SK-N-SH treated with all-trans-retinoic acid at 6 μM for 48 hours (cell line): ENCODE data around the gene NUFIP1.

Experiments used
- ATAC-seq: fragments of 200-7000 bp; cut with Tn5 transposase; 3 replicates; pipeline ENCODE4 v1.9.1; 2020; ENCODE audit warnings: mild to moderate bottlenecking, moderate library complexity
- ARNTL ChIP-seq: fragments of 450-650 bp; formaldehyde crosslinking; IDR thresholded peaks from 2 replicates; pipeline ENCODE4 v1.5.0; 2020; ENCODE audit warnings: low read depth, mild to moderate bottlenecking, moderate library complexity, borderline replicate concordance
- BACH2 ChIP-seq: fragments of 250-450 bp; sonication (Bioruptor Pico); IDR thresholded peaks from 2 replicates; pipeline ENCODE4 v1.9.0; 2021; ENCODE audit warnings: mild to moderate bottlenecking, borderline replicate concordance
- CREB5 ChIP-seq: fragments of 250-450 bp; sonication (Bioruptor Pico); IDR thresholded peaks from 2 replicates; pipeline ENCODE4 v1.5.1; 2020; ENCODE audit warnings: low read depth, mild to moderate bottlenecking, moderate library complexity
- CSDC2 ChIP-seq: fragments of 250-450 bp; sonication (Bioruptor Pico); IDR thresholded peaks from 2 replicates; pipeline ENCODE4 v1.5.0; 2020; ENCODE audit warnings: mild to moderate bottlenecking, moderate library complexity
- ESRRG ChIP-seq: fragments of 250-450 bp; sonication (Bioruptor Pico); IDR thresholded peaks from 2 replicates; pipeline ENCODE4 v1.6.1; 2021; ENCODE audit warnings: mild to moderate bottlenecking
- GLIS3 ChIP-seq: fragments of 250-450 bp; sonication (Bioruptor Pico); IDR thresholded peaks from 2 replicates; pipeline ENCODE4 v1.5.0; 2020; ENCODE audit warnings: mild to moderate bottlenecking, moderate library complexity
- ISL1 ChIP-seq: fragments of 250-450 bp; sonication (Bioruptor Pico); IDR thresholded peaks from 2 replicates; pipeline ENCODE4 v2.1.2; 2022; ENCODE audit warnings: mild to moderate bottlenecking, moderate library complexity
- OSR1 ChIP-seq: fragments of 250-450 bp; sonication (Bioruptor Pico); IDR thresholded peaks from 2 replicates; pipeline ENCODE4 v1.8.0; 2022; ENCODE audit warnings: moderate library complexity, mild to moderate bottlenecking, inconsistent platforms
- POU6F1 ChIP-seq: fragments of 250-450 bp; sonication (Bioruptor Pico); IDR thresholded peaks from 2 replicates; pipeline ENCODE4 v1.8.0; 2021; ENCODE audit warnings: low read depth, mild to moderate bottlenecking, moderate library complexity, borderline replicate concordance
- PPARA ChIP-seq: fragments of 250-450 bp; sonication (Bioruptor Pico); IDR thresholded peaks from 2 replicates; pipeline ENCODE4 v1.5.0; 2020; ENCODE audit warnings: mild to moderate bottlenecking, borderline replicate concordance
- RARB ChIP-seq: fragments of 250-450 bp; sonication (Bioruptor Pico); IDR thresholded peaks from 2 replicates; pipeline ENCODE4 v1.8.0; 2021; ENCODE audit warnings: mild to moderate bottlenecking, moderate library complexity
- SNAI2 ChIP-seq: fragments of 250-450 bp; sonication (Bioruptor Pico); IDR thresholded peaks from 2 replicates; pipeline ENCODE4 v1.5.0; 2020; ENCODE audit warnings: mild to moderate bottlenecking, moderate library complexity
- TCF4 ChIP-seq: fragments of 250-450 bp; sonication (Bioruptor Pico); IDR thresholded peaks from 2 replicates; pipeline ENCODE4 v1.8.0; 2021; ENCODE audit warnings: mild to moderate bottlenecking, moderate library complexity, borderline replicate concordance
- TOX ChIP-seq: fragments of 250-450 bp; sonication (Bioruptor Pico); IDR thresholded peaks from 2 replicates; pipeline ENCODE4 v1.8.0; 2021; ENCODE audit warnings: mild to moderate bottlenecking, moderate library complexity, borderline replicate concordance
- ZFP3 ChIP-seq: fragments of 250-450 bp; sonication (Bioruptor Pico); IDR thresholded peaks from 2 replicates; pipeline ENCODE4 v1.5.0; 2020; ENCODE audit warnings: mild to moderate bottlenecking, moderate library complexity
- ZFP30 ChIP-seq: fragments of 450-650 bp; formaldehyde crosslinking; IDR thresholded peaks from 2 replicates; pipeline ENCODE4 v1.5.0; 2022; ENCODE audit warnings: mild to moderate bottlenecking, moderate library complexity
- ZNF565 ChIP-seq: fragments of 450-650 bp; formaldehyde crosslinking; conservative IDR thresholded peaks from 2 replicates; pipeline ENCODE4 v1.5.0; 2020; ENCODE audit warnings: low read depth, mild to moderate bottlenecking, moderate library complexity
- ZNF70 ChIP-seq: fragments of 450-650 bp; formaldehyde crosslinking; IDR thresholded peaks from 2 replicates; pipeline ENCODE4 v1.5.0; 2020; ENCODE audit warnings: mild to moderate bottlenecking, moderate library complexity
- ZNF8 ChIP-seq: fragments of 450-650 bp; formaldehyde crosslinking; IDR thresholded peaks from 2 replicates; pipeline ENCODE4 v1.5.0; 2020; ENCODE audit warnings: mild to moderate bottlenecking, moderate library complexity
- TF ChIP-seq, protein P1 (sequence below): fragments of 250-450 bp; sonication (Bioruptor Pico); IDR thresholded peaks from 2 replicates; pipeline ENCODE4 v1.5.1; 2021; ENCODE audit warnings: mild to moderate bottlenecking, moderate library complexity

The NUFIP1 gene

GRCh38 chr13:44906230-44906629 lies 83.0 kb downstream of the NUFIP1 start (continued):
- TF ChIP-seq POU6F1 = no peak
- no peak for TF ChIP-seq ZNF565 (CRISPR knock-in tag)
- TF ChIP-seq GLIS3 (CRISPR knock-in tag) = no peak
- no peak for TF ChIP-seq ZFP30 (CRISPR knock-in tag)
- no peak for TF ChIP-seq BACH2
- TF ChIP-seq ZNF70 (CRISPR knock-in tag) = no peak

DNA sequence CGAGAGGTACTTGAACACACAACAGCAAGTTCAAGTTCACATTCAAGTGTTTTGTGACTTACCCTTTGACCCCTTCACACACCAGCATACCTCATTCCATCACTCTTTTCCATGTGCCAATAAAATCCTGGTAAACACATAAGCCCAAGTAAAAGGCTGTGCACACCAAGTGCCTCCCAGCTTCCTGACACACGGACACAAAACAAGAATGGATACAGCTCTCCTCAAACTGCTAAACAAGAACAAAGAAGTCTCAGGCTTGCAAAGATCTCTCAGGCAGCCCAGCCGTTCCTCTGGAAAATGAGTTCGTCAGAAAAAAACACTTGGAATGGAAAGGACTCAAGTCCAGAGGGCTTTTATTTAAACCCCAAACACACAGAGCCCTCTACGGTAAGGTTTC lies 83.7 kb downstream of the NUFIP1 start:
- no peak for TF ChIP-seq ZNF70 (CRISPR knock-in tag)
- no peak for TF ChIP-seq PPARA
- TF ChIP-seq TCF4 (CRISPR knock-in tag) = no peak
- TF ChIP-seq ARNTL = no peak
- no peak for TF ChIP-seq OSR1 (CRISPR knock-in tag)
- TF ChIP-seq, protein P1, sequence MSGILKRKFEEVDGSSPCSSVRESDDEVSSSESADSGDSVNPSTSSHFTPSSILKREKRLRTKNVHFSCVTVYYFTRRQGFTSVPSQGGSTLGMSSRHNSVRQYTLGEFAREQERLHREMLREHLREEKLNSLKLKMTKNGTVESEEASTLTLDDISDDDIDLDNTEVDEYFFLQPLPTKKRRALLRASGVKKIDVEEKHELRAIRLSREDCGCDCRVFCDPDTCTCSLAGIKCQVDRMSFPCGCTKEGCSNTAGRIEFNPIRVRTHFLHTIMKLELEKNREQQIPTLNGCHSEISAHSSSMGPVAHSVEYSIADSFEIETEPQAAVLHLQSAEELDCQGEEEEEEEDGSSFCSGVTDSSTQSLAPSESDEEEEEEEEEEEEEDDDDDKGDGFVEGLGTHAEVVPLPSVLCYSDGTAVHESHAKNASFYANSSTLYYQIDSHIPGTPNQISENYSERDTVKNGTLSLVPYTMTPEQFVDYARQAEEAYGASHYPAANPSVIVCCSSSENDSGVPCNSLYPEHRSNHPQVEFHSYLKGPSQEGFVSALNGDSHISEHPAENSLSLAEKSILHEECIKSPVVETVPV = no peak
- no peak for TF ChIP-seq SNAI2
- no peak for TF ChIP-seq CSDC2 (CRISPR knock-in tag)
- no peak for TF ChIP-seq ZFP3 (CRISPR knock-in tag)
- TF ChIP-seq ZNF8 = no peak
- TF ChIP-seq ZFP30 (CRISPR knock-in tag) = no peak
- no peak for TF ChIP-seq ESRRG (CRISPR knock-in tag)
- ATAC-seq = no peak

- peak; percentile 98 for ATAC-seq
- TF ChIP-seq BACH2 = no peak
- TF ChIP-seq CREB5 (CRISPR knock-in tag) = no peak
- no peak for TF ChIP-seq ZNF565 (CRISPR knock-in tag)
- no peak for TF ChIP-seq ZFP3 (CRISPR knock-in tag)
- no peak for TF ChIP-seq RARB
- TF ChIP-seq TOX (CRISPR knock-in tag) = no peak
- TF ChIP-seq CSDC2 (CRISPR knock-in tag) = no peak
- no peak for TF ChIP-seq POU6F1
- TF ChIP-seq, protein P1 = no peak
These were observed 84.3 kb downstream of the NUFIP1 start for GRCh38 chr13:44904967-44905366.

- ATAC-seq = no peak
- TF ChIP-seq ZNF565 (CRISPR knock-in tag) (no peak), CREB5 (CRISPR knock-in tag) (no peak), ZFP30 (CRISPR knock-in tag) (no peak), RARB (no peak), ISL1 (CRISPR knock-in tag) (no peak), CSDC2 (CRISPR knock-in tag) (no peak), PPARA (no peak), GLIS3 (CRISPR knock-in tag) (no peak), OSR1 (CRISPR knock-in tag) (no peak), TCF4 (CRISPR knock-in tag) (no peak), SNAI2 (no peak), POU6F1 (no peak)
- TF ChIP-seq, protein P1 = no peak
These were observed 85.7 kb downstream of the NUFIP1 start for GRCh38 chr13:44903574-44903985.
